ENCODE measurements around the gene CLC.
A peak's percentile ranks its signal among the peaks of the same experiment; 100 is the strongest.
"Not testable (repeated sequence)": the region's sequence is repeated elsewhere in the genome, so short reads cannot be mapped to it uniquely, and the experiment has no call there.

The CLC gene

GRCh38 chr19:39737891-39738290 is at the start of gene CLC:
CLC (minus strand) TSS chr19:39738029; CDS start chr19:39737952, 77 bp downstream.
- no peak for DNase-seq (ENCODE audit: low read depth)

DNA sequence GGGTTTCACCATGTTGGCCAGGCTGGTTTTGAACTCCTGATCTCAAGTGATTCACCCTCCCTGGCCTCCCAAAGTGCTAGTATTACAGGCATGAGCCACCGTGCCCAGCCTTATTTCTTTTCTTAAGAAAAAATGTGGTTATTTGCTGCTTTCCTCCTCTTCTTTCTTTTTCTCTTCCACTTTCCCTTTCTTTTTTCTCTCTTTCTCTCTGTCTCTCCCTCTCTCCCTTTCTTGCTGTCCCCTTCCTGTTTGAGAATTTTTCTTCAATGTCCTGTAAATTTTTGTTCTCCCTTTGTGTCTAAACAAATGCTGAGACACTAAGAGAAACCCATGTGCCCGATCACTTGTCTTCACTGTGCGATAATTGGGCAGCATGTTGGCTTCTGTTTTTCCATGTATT is 43.1 kb upstream of the CLC start:
- DNase-seq (ENCODE audit: low read depth) = no peak

DNA sequence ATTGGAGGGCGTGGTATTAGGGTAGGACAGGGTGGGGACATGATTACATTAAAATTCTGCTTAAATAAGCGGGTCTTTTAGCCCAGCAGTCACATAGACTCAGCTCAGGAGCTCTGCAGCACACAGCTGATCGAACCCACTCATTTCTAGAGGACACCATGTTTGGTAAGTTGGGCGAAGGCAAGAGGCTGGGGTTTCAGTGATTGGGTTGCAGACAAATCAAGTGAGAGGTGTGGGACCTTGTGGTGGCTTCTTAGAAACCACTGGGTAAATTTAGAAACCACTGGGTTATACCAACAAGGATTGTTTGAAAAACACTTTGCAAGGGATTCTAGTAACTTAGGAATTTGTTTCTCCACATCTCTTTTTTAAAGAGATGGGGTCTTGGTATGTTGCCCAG is 40.9 kb upstream of the CLC start, which contains the start of gene LEUTX:
TSS of gene LEUTX (plus strand) at position 92 of the 400 bp plus-strand sequence. CDS start at position 159, 67 bp downstream.
- DNase-seq (ENCODE audit: low read depth) = no peak

GRCh38 chr19:39768786-39769185 is 31.0 kb upstream of the CLC start:
- no peak for DNase-seq (ENCODE audit: low read depth)

DNA sequence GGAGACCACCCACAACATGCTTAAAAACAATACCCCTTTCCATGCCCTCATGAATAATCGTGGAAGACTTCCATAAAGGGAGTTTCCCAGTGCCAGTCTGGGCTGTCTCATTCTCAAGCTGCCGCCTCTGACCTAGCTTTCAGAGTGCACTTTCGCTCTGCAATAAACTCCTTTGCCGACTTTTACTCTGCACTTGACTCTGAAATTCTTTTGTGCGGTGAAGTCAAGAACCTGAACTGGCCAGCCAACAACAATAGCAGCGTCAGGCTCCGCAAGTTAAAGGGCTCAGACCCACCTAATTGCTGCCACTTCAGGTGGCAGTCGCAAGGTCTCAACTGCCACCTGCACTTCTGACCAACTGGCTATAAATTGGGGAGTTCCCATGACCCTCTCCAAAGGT is 30.5 kb upstream of the CLC start:
- DNase-seq (ENCODE audit: low read depth) = no peak

- DNase-seq (ENCODE audit: low read depth) = peak; percentile 16
These were observed 27.6 kb upstream of the CLC start for GRCh38 chr19:39765091-39766076.

GRCh38 chr19:39761851-39762250 is 24.0 kb upstream of the CLC start:
- DNase-seq (ENCODE audit: low read depth) = not testable (repeated sequence)

DNA sequence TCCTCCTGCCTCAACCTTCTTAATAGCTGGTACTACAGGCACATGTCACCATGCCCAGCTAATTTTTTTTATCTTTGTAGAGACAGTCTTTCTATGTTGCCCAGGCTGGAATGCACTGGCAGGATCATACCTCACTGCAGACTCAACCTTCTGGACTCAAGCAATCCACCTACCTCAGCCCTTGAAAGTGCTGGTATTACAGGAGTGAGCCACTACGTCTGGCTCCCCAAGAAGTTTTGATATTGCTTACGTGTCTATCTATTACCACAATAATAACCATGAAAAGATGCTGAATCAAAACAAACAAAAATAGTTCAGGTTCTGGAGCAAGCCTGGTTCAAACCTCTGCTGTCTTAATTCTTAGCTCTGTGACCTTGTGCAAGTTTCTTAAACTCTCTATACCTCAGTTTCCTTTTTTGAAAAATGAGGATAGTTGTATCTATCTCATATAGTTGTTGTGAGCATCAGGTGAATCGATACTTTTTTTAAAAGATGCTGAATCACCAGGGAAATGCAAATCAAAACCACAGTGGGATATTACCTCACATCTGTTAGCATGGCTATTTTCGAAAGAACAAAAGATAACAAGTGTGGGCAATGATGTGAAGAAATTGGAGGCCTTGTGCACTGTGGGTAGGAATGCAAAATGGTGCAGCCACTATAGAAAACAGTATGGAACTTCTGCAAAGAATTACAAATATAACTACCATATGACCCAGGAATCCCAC is 21.8 kb upstream of the CLC start:
- DNase-seq (ENCODE audit: low read depth) = no peak

DNA sequence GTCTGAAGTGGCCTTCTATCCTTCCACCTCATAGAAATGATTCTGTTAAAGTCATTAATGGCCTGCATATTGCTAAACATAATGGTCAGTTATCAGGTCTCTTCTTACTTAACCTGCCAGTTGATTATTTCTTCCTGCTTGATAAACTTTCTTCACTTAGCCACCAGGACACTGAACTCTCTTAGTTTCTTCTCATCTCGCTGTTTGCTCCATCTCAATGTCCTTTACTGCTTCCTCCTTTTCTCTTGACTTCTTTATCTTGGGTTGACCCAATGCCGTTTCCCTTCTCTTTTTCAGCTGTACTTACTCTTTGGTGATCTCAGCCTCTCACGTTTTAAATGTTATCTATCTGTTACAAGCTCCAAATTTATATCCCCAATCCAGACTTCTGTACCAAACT is 17.1 kb upstream of the CLC start:
- no peak for DNase-seq (ENCODE audit: low read depth)

DNA sequence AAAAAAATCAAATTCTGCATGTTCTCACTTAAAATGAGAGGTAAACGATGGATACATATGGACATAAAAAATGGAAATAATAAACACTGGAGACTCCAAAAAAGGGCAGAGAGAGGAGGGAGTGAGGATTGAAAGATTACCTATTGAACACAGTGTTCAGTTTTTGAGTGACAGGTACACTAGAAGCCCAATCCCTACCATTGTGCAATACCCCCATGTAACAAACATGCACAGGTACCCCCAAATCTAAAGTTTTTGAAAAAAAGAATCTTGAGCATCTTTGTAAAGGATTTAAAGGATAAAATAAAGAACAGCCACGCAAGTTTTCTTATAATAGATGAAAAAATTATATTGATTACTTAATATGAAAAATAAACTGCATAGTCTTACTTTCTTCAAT is 16.7 kb upstream of the CLC start:
- no peak for DNase-seq (ENCODE audit: low read depth)

DNA sequence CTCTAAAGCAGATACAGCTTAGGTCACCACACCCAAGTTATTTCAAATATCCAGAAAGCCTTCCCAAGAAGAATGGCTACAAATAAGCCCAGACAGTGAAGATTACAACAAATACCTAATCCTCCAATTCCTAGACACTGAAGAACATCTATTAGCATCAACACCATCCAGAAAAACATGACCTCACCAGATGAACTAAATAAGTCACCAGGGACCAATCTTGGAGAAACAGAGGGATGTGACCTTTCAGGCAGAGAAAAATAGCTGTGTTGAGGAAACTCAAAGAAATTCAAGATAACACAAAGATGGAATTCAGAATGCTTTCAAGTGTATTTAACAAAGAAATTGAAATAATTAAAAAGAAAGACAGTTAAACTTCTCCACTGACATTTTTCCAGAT is 15.0 kb upstream of the CLC start:
- no peak for DNase-seq (ENCODE audit: low read depth)

DNA sequence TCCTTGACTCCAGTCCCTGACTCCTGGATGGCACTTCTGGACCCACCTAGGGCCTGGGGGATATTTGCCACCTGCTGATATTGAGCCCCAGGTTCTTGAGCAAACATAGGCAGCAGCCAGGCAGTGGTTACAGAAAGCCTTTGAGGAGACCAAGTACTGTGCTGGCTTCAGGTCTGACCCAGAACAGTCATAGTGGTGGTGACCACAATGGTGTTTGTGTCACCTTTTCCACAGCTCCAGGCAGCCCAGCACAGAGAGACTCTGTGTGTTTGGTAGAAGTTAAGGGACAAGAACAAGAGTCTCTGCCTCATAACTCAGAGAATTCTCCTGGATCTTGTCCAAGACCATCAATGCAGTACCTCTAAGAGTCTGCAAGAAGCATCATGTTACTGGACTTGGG is 14.6 kb upstream of the CLC start:
- no peak for DNase-seq (ENCODE audit: low read depth)

DNA sequence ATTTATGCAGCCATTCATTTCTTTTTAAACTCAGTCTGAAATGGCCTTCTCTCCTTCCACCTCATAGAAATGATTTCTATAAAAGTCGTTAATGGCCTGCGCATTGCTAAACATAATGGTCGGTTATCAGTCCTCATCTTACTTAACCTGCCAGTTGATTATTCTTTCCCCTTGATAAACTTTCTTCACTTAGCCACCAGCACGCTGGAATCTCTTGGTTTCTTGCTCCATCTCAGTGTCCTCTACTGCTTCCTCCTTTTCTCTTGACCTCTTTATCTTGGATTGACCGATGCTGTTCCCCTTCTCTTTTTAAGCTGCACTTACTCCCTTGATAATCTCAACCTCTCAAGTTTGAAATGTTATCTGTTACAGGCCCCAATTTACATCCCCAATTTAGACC is 12.2 kb upstream of the CLC start:
- DNase-seq (ENCODE audit: low read depth) = no peak

DNA sequence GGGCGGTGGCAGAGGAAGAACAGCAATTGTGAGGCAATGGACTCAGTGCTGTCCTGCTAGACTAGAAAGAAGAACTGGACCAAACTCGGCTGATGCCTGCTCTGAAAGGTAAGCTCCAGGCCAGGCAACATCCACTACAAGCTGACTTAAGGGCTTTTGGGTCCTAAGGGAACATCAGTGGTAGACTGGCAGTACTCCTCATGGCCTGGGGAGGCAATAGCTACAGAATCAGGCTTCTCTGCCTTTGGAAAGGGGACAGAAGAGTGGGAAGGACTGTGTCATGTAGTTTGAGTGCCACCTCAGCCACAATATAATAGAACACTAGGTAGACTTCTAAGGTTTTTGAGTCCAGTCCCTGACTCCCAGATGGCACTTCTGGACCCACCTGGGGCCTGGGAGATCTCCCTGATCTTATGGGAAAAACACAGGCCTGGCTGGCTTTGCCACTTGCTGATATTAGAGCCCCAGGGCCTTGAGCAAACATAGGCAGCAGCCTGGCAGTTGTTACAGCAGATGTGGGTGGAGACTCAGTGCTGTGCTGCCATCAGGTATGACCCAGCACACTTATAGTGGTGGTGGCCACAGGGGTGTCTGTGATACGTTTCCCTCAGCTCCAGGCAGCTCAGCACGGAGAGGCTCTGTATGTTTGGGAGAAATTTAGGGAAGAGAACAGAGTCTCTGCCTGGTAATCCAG is 9.2 kb upstream of the CLC start:
- no peak for DNase-seq (ENCODE audit: low read depth)

GRCh38 chr19:39745643-39746042 is 7.8 kb upstream of the CLC start:
- no peak for DNase-seq (ENCODE audit: low read depth)

DNA sequence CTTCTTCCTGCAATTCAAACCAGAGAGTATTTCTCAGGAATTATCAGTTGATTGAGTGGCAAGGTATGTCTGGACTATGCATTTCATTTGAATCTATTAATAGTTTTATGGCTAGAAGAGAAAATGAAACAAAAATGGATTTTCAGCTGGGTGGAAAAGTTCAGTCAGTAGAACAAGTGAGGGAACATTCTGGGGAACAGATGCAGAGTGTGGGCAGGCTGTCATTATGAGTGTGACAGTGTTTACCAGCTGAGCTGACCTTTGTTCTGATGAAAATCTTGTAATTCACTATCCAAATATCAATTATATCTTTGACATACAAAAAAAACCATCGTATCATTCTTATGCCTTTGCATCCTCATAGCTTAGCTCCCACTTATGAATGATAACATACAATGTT is 2.6 kb upstream of the CLC start:
- DNase-seq (ENCODE audit: low read depth) = no peak

GRCh38 chr19:39738814-39739213 is 985 bp upstream of the CLC start:
- DNase-seq (ENCODE audit: low read depth) = no peak

GRCh38 chr19:39737351-39737750 is 478 bp downstream of the CLC start:
- DNase-seq (ENCODE audit: low read depth) = no peak

DNA sequence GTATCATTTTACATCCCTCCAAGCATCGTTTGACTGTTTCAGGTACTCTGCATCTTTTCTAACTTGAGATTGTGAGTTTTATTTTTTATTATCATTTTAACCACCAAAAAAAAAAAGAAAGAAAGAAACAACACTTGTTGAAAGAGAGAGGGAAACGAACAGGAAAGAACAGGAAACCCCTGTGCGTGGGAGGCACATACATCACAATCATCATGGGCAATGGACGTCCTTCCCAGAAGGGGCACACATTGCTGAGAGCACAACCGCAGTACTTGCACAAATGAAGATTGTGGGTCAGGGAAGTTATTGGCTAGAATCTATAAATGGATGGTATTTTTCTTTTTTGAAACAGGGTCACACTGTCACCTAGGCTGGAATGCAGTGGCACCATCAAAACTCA is 1.7 kb downstream of the CLC start:
- no peak for DNase-seq (ENCODE audit: low read depth)

DNA sequence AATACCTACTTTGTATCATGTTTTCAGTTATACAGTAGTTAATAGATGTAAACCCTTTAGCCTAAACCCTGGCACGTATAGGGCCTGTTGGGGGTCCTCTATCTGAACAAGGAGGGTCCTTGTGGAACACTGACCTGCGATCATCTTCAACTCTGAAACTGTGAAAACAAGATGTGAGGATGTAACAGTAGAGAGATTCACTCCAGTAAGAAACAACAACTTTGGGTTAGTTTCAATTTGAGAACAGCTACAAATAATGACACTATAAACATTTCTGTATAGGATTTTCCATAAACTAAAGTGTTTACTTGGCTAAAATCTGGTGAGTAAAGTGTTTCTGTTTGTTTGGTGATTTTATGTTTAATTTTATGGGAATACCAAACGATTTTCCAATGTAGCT is 2.1 kb downstream of the CLC start:
- no peak for DNase-seq (ENCODE audit: low read depth)

- no peak for DNase-seq (ENCODE audit: low read depth)
These were observed 4.0 kb downstream of the CLC start for GRCh38 chr19:39733841-39734240.

GRCh38 chr19:39731685-39732084 is 6.1 kb downstream of the CLC start:
- DNase-seq (ENCODE audit: low read depth) = no peak

- no peak for DNase-seq (ENCODE audit: low read depth)
These were observed 8.2 kb downstream of the CLC start for GRCh38 chr19:39729594-39729993.
